ENCODE measurements around the gene EIF4G3.

GRCh38 chr1:20834780-20835179 is 341.9 kb downstream of the EIF4G3 start:
- TF ChIP-seq EZH2 (IDR thresholded peaks at IDR 0.05): no peak
- TF ChIP-seq POLR2AphosphoS5 (IDR thresholded peaks at IDR 0.05; ENCODE audit: borderline replicate concordance, low read depth, low read length): no peak

All from SK-N-MC (cell line).